HG02798 (cell line): Measurements from ENCODE around the gene TCF15.
A peak's percentile ranks its signal among the peaks of the same experiment; 100 is the strongest.

Experiments
- ATAC-seq: cut with Tn5 transposase; IDR thresholded peaks from one replicate; pipeline ENCODE4 v1.9.1; 2021; ENCODE audit warnings: mild to moderate bottlenecking; ENCODE audit not compliant: unreplicated experiment, poor library complexity

Gene TCF15

GRCh38 chr20:615514-615913, 5.4 kb upstream of the TCF15 start:
- ATAC-seq, result no peak

- no peak for ATAC-seq
These were observed 1.7 kb upstream of the TCF15 start for GRCh38 chr20:611843-612185.

GRCh38 chr20:611047-611842, 1.1 kb upstream of the TCF15 start:
- ATAC-seq, result no peak

GRCh38 chr20:609371-609964, 641 bp downstream of the TCF15 start:
- ATAC-seq, result no peak

GRCh38 chr20:608970-609369, 1.1 kb downstream of the TCF15 start:
- ATAC-seq, result no peak

- ATAC-seq, result no peak
These were observed 2.6 kb downstream of the TCF15 start for GRCh38 chr20:607476-607875.

GRCh38 chr20:605237-605636, 4.9 kb downstream of the TCF15 start:
- ATAC-seq, result no peak

- no peak for ATAC-seq
These were observed 6.9 kb downstream of the TCF15 start for GRCh38 chr20:603116-603640.

GRCh38 chr20:602111-602970, 7.8 kb downstream of the TCF15 start:
- ATAC-seq, result no peak

- ATAC-seq, result no peak
These were observed 9.4 kb downstream of the TCF15 start for GRCh38 chr20:600736-601135.

- ATAC-seq, result no peak
These were observed 10.0 kb downstream of the TCF15 start for GRCh38 chr20:600141-600540.

GRCh38 chr20:598133-598850, 11.8 kb downstream of the TCF15 start:
- no peak for ATAC-seq

- no peak for ATAC-seq
These were observed 12.5 kb downstream of the TCF15 start for GRCh38 chr20:597560-597959.

GRCh38 chr20:595330-596308, 14.5 kb downstream of the TCF15 start:
- no peak for ATAC-seq

GRCh38 chr20:592506-592905, 17.6 kb downstream of the TCF15 start:
- ATAC-seq, result no peak

GRCh38 chr20:591941-592340, 18.2 kb downstream of the TCF15 start:
- ATAC-seq, result no peak

- peak; percentile 86 for ATAC-seq
These were observed 21.0 kb downstream of the TCF15 start for GRCh38 chr20:588932-589672.

GRCh38 chr20:588476-588875, 21.6 kb downstream of the TCF15 start:
- ATAC-seq, result no peak

- no peak for ATAC-seq
These were observed 25.2 kb downstream of the TCF15 start for GRCh38 chr20:584971-585301.
